ENCODE measurements around the gene KIFC1. TPM values are rescaled to one million over a fixed set of nuclear protein-coding genes. Genes with fewer than 3 reads are reported as not detected.

The KIFC1 gene
- total and polyA plus RNA-seq, 8 donors, result 0.46 to 15.4 (median 6.6) TPM; not detected in 1

DNA sequence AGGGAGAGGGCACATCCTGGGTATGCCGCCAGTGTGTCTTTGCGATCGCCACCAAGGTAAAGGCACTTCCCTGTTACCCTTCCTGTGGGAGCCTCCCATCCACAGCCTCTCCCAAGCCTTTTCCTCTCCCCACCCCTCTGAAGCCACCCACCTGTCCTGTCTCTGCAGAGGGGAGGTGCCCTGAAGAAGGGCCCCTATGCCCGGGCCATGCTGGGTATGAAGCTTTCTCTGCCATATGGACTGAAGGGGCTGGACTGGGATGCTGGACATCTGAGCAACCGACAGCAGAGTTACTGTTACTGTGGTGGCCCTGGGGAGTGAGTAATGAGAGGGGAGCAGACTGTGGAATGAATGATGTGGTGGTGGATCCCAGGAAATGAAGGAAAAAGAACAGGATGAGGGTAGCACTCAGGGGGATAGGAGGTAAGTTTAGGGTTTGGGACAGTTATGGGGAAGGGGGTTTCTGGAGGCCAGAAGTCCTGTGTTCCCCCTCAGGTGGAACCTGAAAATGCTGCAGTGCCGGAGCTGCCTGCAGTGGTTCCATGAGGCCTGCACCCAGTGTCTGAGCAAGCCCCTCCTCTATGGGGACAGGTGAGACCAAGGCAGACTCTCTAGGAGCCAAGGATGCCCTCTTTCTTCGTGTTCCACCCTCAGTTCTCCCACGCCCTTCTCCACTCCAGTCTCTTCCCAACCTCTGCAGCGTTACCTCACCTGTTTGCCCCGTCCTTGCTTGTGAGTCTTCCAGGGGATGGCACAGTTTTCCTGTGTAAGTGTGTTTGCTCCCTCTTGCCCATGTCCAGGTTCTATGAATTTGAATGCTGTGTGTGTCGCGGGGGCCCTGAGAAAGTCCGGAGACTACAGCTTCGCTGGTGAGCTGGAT lies 21.9 kb downstream of the KIFC1 start:
- intact Hi-C loops (cut with DNase I; ENCODE audit: low total_unique reads), result no loop called here
- no peaks in the 10 kb centered on the region for H3K9me3 ChIP-seq
- no peak for DNase-seq
- peaks cover 34 to 76% (median 64%) of the 10 kb centered on the region in 4 donors for H3K4me1 ChIP-seq
- H3K4me3 ChIP-seq, result no peak overlapping the region
- 76 to 88% (median 80%) methylated on average over 14 of the region's 14 CpGs for WGBS, 5 donors
- H3K27ac ChIP-seq, result peak overlapping the region in 2 of 5 donors; percentile 13 to 99
- peaks cover 32 to 46% (median 44%) of the 10 kb centered on the region in 4 donors for H3K36me3 ChIP-seq
- H3K27me3 ChIP-seq, result no peaks in the 10 kb centered on the region
- TF ChIP-seq POLR2A (IDR thresholded peaks at IDR 0.05), result no peak
- TF ChIP-seq POLR2AphosphoS5 (IDR thresholded peaks at IDR 0.05), result no peak
- no peak for TF ChIP-seq EP300 (IDR thresholded peaks at IDR 0.05)
- no peak for TF ChIP-seq CTCF (IDR thresholded peaks at IDR 0.05)

DNA sequence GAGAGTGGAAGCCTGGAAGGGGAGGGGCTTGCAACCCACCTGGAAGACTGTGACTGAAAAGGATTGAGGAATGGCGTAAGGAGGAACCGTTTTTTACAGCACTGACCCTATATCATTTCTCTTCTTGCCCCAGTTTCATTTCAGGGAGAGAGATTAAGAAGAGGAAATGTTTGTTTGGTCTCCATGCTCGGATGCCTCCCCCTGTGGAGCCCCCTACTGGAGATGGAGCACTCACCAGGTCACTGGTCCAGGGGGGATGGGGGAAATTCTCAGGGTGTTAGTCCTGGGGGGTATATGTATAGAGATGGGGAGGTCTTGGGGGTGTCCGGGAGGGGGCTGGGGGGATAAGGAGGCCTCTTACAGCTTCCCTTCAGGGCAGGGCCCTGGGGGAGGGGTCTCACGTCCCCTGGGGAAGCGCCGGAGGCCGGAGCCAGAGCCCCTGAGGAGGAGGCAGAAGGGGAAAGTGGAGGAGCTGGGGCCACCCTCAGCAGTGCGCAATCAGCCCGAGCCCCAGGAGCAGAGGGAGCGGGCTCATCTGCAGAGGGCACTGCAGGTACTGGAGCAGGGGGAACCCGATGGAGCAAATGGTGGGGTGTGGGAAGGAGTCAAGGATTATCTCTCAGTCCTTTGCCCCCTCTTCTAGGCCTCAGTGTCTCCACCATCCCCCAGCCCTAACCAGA lies 23.1 kb downstream of the KIFC1 start:
- Histone ChIP-seq H3K27ac (peak overlapping the region in 2 of 5 donors; percentile 38 to 92), H3K4me1 (peaks cover 45 to 81% (median 72%) of the 10 kb centered on the region in 4 donors)

DNA sequence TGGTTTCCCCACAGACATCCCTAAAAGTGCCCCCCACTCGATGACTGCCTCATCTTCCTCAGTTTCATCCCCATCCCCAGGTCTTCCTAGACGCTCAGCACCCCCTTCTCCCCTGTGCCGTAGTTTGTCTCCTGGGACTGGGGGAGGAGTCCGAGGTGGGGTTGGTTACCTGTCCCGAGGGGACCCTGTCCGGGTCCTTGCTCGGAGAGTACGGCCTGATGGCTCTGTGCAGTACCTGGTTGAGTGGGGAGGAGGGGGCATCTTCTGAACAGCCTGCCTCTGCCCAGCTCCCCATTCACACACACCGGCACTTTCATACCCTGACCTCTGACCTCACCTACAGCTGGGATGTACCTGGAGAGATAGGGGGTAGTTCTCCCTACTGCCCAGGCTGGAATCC lies 24.2 kb downstream of the KIFC1 start:
- WGBS, 5 donors, result 64 to 77% (median 72%) methylated on average over 8 to 9 of the region's 9 CpGs
- intact Hi-C loops (cut with DNase I; ENCODE audit: low total_unique reads), result no loop called here
- peak overlapping the region in 1 of 4 donors; percentile 83 for H3K4me3 ChIP-seq

More for the DNA sequence above, 23.1 kb downstream of the KIFC1 start:
- H3K27me3 ChIP-seq, result no peaks in the 10 kb centered on the region
- TF ChIP-seq CTCF (IDR thresholded peaks at IDR 0.05) (no peak), EP300 (IDR thresholded peaks at IDR 0.05) (no peak)
- intact Hi-C loops (cut with DNase I; ENCODE audit: low total_unique reads), result no loop called here
- no peak for DNase-seq
- H3K4me3 ChIP-seq, result no peak overlapping the region
- 67 to 72% (median 70%) methylated on average over 12 of the region's 12 CpGs for WGBS, 5 donors
- H3K36me3 ChIP-seq, result peaks cover 32 to 46% (median 44%) of the 10 kb centered on the region in 4 donors
- no peaks in the 10 kb centered on the region for H3K9me3 ChIP-seq

More for the DNA sequence above, 24.2 kb downstream of the KIFC1 start:
- Histone ChIP-seq H3K36me3 (peaks cover 32 to 46% (median 44%) of the 10 kb centered on the region in 4 donors), H3K27me3 (no peaks in the 10 kb centered on the region), H3K9me3 (no peaks in the 10 kb centered on the region), H3K4me1 (peaks cover 45 to 88% (median 77%) of the 10 kb centered on the region in 4 donors), H3K27ac (peak overlapping the region in 3 of 5 donors; percentile 92 to 95 (median 93))
- TF ChIP-seq POLR2AphosphoS5 (IDR thresholded peaks at IDR 0.05) (no peak), EP300 (IDR thresholded peaks at IDR 0.05) (no peak), CTCF (IDR thresholded peaks at IDR 0.05) (no peak), POLR2A (IDR thresholded peaks at IDR 0.05) (no peak)
- DNase-seq, result no peak

Data from stomach (tissue), 9 donors.